Gastrocnemius medialis (tissue), 4 donors: ENCODE results near the gene CPLX4. TPM values are rescaled to one million over a fixed set of nuclear protein-coding genes. Genes with fewer than 3 reads are reported as not detected.
"Not testable (repeated sequence)": the region's sequence is repeated elsewhere in the genome, so short reads cannot be mapped to it uniquely, and the experiment has no call there.

Experiments
- ATAC-seq, 2 donors: fragments of 150-250 bp; one replicate each; pipeline ENCODE4 v1.9.1; 2016
- DNase-seq, 2 donors: peaks; one replicate each; pipeline ENCODE4 v3.0.0-alpha.2; 2019
- H3K27ac ChIP-seq, 4 donors: fragments of 200-600 bp; sonication (generic); 1 replicate in 1 of 4; 2 replicates in 3 of 4; pipeline ENCODE4 v1.5.1; 2016 to 2018; ENCODE audit warnings: mild to moderate bottlenecking in 2 of 4, moderate library complexity in 1 of 4
- H3K27me3 ChIP-seq, 3 donors: fragments of 200-600 bp; sonication (generic) in 2 of 3; 1 replicate in 1 of 3; 2 replicates in 2 of 3; pipeline versions ENCODE4 v1.5.1 to v1.6.0; 2016 to 2019; ENCODE audit warnings: mild to moderate bottlenecking in 1 of 3, moderate library complexity in 1 of 3
- H3K36me3 ChIP-seq, 2 donors: fragments of 200-600 bp; sonication (generic) in 1 of 2; one replicate each; pipeline ENCODE4 v1.5.1; 2017 to 2018
- H3K4me1 ChIP-seq, 2 donors: fragments of 200-600 bp; sonication (generic) in 1 of 2; one replicate each; pipeline ENCODE4 v1.5.1; 2016 to 2017; ENCODE audit warnings: mild to moderate bottlenecking in 2 of 2
- H3K4me3 ChIP-seq, 4 donors: fragments of 200-600 bp; sonication (generic) in 3 of 4; 1 replicate in 1 of 4; 2 replicates in 3 of 4; pipeline ENCODE4 v1.5.1; 2016 to 2019; ENCODE audit warnings: mild to moderate bottlenecking in 2 of 4
- H3K9me3 ChIP-seq, 3 donors: fragments of 200-600 bp; sonication (generic) in 2 of 3; 1 replicate in 1 of 3; 2 replicates in 2 of 3; pipeline ENCODE4 v1.5.1; 2016 to 2019
- CTCF ChIP-seq, 5 experiments: fragments of 450-650 bp in 3 of 5; fragments of 200-600 bp in 2 of 5; sonication (generic) in 2 of 5; IDR thresholded peaks in 4 of 5; conservative IDR thresholded peaks in 1 of 5; 1 replicate in 4 of 5; 2 replicates in 1 of 5; pipeline ENCODE4 v1.5.1; 2016 to 2019; ENCODE audit warnings: antibody characterized with exemption in 5 of 5, mild to moderate bottlenecking in 3 of 5, moderate library complexity in 3 of 5
- POLR2A ChIP-seq, 2 donors: fragments of 450-650 bp; IDR thresholded peaks; one replicate each; pipeline ENCODE4 v1.6.1; 2017; ENCODE audit warnings: antibody characterized with exemption in 2 of 2, mild to moderate bottlenecking in 2 of 2, moderate library complexity in 2 of 2
- in situ Hi-C, 4 donors: fragments of 200-750 bp; cut with MboI; loops; one replicate each; pipeline versions ENCODE4 v1.15.0 to v1.8.0; 2017; ENCODE audit warnings: low sequenced_read_pairs in 4 of 4
- intact Hi-C: fragments of 100-400 bp; cut with DNase I; formaldehyde crosslinking; loops from one replicate; pipeline ENCODE4 v1.15.1; 2023; ENCODE audit warnings: low total_unique reads
- total RNA-seq, 4 donors: library from RNA; depleted of rRNA; stranded (reverse); fragments of >200 nt; gene quantifications; one replicate each; pipeline versions ENCODE4 v1.1.0 to v1.2.3, GENCODE V29; 2016

Gene CPLX4
- total RNA-seq, 4 donors from 2014 or later = not detected

GRCh38 chr18:59264121-59264571, 54.3 kb downstream of the CPLX4 start:
- in situ Hi-C loops = no loop called here
- Histone ChIP-seq H3K36me3 (no peaks in the 10 kb centered on the region), H3K4me3 (no peak overlapping the region), H3K27ac (no peak overlapping the region), H3K4me1 (no peaks in the 10 kb centered on the region), H3K27me3 (peaks cover 60 to 67% (median 64%) of the 10 kb centered on the region in 3 donors), H3K9me3 (no peaks in the 10 kb centered on the region)
- TF ChIP-seq CTCF (IDR thresholded peaks at IDR 0.05 in 4 of 5, conservative IDR thresholded peaks at IDR 0.05 in 1 of 5) (no peak), POLR2A (IDR thresholded peaks at IDR 0.05) (no peak)
- no peak for ATAC-seq
- intact Hi-C loops = no loop called here
- DNase-seq = no peak

- no peaks in the 10 kb centered on the region for H3K36me3 ChIP-seq
- H3K4me3 ChIP-seq = no peak overlapping the region
- H3K4me1 ChIP-seq = no peaks in the 10 kb centered on the region
- in situ Hi-C loops (no loop called here), intact Hi-C loops (no loop called here)
- TF ChIP-seq POLR2A (IDR thresholded peaks at IDR 0.05) (no peak), CTCF (IDR thresholded peaks at IDR 0.05 in 4 of 5, conservative IDR thresholded peaks at IDR 0.05 in 1 of 5) (no peak)
- no peaks in the 10 kb centered on the region for H3K9me3 ChIP-seq
- ATAC-seq = no peak
- no peak for DNase-seq
- no peak overlapping the region for H3K27ac ChIP-seq
- H3K27me3 ChIP-seq = peaks cover 57 to 64% (median 61%) of the 10 kb centered on the region in 3 donors
Observed at GRCh38 chr18:59263661-59264060, 54.8 kb downstream of the CPLX4 start.

GRCh38 chr18:59262243-59262642, 56.2 kb downstream of the CPLX4 start:
- ATAC-seq, intact Hi-C loops, H3K27ac ChIP-seq, H3K9me3 ChIP-seq, in situ Hi-C loops, H3K36me3 ChIP-seq, DNase-seq, H3K4me3 ChIP-seq, H3K4me1 ChIP-seq: not testable (repeated sequence)
- peaks cover 43 to 50% (median 46%) of the 10 kb centered on the region in 3 donors for H3K27me3 ChIP-seq

GRCh38 chr18:59261842-59262241, 56.6 kb downstream of the CPLX4 start:
- in situ Hi-C loops, H3K9me3 ChIP-seq, ATAC-seq, H3K4me3 ChIP-seq, H3K4me1 ChIP-seq, intact Hi-C loops, H3K27ac ChIP-seq, DNase-seq, H3K36me3 ChIP-seq: not testable (repeated sequence)
- peaks cover 39 to 46% (median 42%) of the 10 kb centered on the region in 3 donors for H3K27me3 ChIP-seq

GRCh38 chr18:59255491-59255890, 63.0 kb downstream of the CPLX4 start:
- H3K4me3 ChIP-seq, in situ Hi-C loops, H3K36me3 ChIP-seq, intact Hi-C loops, H3K9me3 ChIP-seq, H3K27me3 ChIP-seq, H3K4me1 ChIP-seq, DNase-seq, ATAC-seq, H3K27ac ChIP-seq: not testable (repeated sequence)

GRCh38 chr18:59249199-59249774, 69.2 kb downstream of the CPLX4 start:
- no peak overlapping the region for H3K4me3 ChIP-seq
- ATAC-seq = peak; percentile 23 to 58
- DNase-seq = no peak
- H3K4me1 ChIP-seq = no peaks in the 10 kb centered on the region
- H3K27me3 ChIP-seq = peaks cover 9 to 10% (median 9%) of the 10 kb centered on the region in 3 donors
- H3K9me3 ChIP-seq = no peaks in the 10 kb centered on the region
- peak in 4 of 5 experiments; percentile 31 to 59 (median 52) for TF ChIP-seq CTCF (IDR thresholded peaks at IDR 0.05 in 4 of 5, conservative IDR thresholded peaks at IDR 0.05 in 1 of 5)
- TF ChIP-seq POLR2A (IDR thresholded peaks at IDR 0.05) = no peak
- H3K27ac ChIP-seq = no peak overlapping the region
- H3K36me3 ChIP-seq = no peaks in the 10 kb centered on the region
- intact Hi-C loops = loop anchor here (2.0 kb wide), 1 partner anchor 154 kb away; no protein-coding TSS in a partner anchor
- in situ Hi-C loops = no loop called here
